DND-41 (cell line): ENCODE results near the gene ABHD8.

Source experiments
- EZH2 ChIP-seq: IDR thresholded peaks from 3 replicates; pipeline ENCODE4 v1.6.1; 2012; ENCODE audit warnings: borderline replicate concordance, low read depth, mild to moderate bottlenecking, moderate library complexity, low read length, inconsistent platforms; ENCODE audit not compliant: severe bottlenecking
- TF ChIP-seq, protein P1 (sequence below): IDR thresholded peaks from 2 replicates; pipeline ENCODE4 v1.5.1; 2012; ENCODE audit warnings: borderline replicate concordance, low read length, moderate library complexity, mild to moderate bottlenecking; ENCODE audit not compliant: poor library complexity, severe bottlenecking; ENCODE audit errors: extremely low read depth

GRCh38 chr19:17266589-17266974, 36.6 kb downstream of the ABHD8 start:
- TF ChIP-seq, protein P1, sequence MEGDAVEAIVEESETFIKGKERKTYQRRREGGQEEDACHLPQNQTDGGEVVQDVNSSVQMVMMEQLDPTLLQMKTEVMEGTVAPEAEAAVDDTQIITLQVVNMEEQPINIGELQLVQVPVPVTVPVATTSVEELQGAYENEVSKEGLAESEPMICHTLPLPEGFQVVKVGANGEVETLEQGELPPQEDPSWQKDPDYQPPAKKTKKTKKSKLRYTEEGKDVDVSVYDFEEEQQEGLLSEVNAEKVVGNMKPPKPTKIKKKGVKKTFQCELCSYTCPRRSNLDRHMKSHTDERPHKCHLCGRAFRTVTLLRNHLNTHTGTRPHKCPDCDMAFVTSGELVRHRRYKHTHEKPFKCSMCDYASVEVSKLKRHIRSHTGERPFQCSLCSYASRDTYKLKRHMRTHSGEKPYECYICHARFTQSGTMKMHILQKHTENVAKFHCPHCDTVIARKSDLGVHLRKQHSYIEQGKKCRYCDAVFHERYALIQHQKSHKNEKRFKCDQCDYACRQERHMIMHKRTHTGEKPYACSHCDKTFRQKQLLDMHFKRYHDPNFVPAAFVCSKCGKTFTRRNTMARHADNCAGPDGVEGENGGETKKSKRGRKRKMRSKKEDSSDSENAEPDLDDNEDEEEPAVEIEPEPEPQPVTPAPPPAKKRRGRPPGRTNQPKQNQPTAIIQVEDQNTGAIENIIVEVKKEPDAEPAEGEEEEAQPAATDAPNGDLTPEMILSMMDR: no peak
- TF ChIP-seq EZH2: no peak
